GM18868 (cell line): ENCODE data around the gene MLXIP.
"Not testable (repeated sequence)": the region's sequence is repeated elsewhere in the genome, so short reads cannot be mapped to it uniquely, and the experiment has no call there.

Source experiments
- ATAC-seq: cut with Tn5 transposase; IDR thresholded peaks from one replicate; pipeline ENCODE4 v1.9.1; 2021; ENCODE audit warnings: mild to moderate bottlenecking, moderate library complexity; ENCODE audit not compliant: unreplicated experiment

The MLXIP gene

GRCh38 chr12:122094137-122094734 lies 15.7 kb downstream of the MLXIP start:
- ATAC-seq, result no peak

DNA sequence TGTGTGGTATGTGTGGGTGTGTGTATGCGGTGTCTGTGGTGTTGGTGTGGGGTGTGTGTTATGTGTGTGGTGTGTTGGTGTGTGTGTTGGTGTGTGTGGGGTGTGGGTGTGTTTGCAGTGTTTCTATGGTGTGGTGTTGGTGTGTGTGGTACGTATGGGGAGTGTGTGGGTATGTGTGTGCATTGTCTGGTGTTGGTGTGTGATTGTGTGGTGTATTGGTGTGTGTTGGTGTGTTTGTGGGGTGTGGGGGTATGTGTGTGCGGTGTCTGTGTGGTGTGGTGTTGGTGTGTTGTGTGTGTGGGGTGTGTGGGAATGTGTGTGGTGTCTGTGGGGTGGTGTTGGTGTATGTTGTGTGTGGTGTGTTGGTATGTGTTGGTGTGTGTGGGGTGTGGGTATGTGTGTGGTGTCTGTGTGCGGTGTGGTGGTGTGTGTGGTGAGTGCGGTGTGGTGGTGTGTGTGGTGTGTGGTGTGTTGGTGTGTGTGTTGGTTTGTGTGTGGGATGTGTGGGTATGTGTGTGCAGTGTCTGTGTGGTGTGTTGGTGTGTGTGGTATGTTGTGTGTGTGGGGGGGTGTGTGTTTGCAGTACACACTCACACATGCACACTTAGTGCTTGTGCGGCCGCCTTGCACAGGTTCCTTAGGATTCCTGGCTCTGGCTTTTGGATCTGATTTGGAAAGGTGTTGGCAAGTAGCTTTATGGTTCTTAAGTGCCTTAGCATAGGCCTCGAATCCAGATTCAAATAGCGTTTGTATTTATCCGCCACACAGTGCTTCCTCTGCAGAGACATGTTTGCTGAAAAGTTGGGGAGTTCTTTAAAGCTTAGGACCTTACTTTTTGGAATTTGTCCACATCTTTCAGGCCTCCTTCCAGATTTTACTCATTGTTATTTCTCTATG lies 16.4 kb downstream of the MLXIP start:
- no peak for ATAC-seq

- ATAC-seq, result no peak
These were observed 17.5 kb downstream of the MLXIP start for GRCh38 chr12:122096014-122096413.

DNA sequence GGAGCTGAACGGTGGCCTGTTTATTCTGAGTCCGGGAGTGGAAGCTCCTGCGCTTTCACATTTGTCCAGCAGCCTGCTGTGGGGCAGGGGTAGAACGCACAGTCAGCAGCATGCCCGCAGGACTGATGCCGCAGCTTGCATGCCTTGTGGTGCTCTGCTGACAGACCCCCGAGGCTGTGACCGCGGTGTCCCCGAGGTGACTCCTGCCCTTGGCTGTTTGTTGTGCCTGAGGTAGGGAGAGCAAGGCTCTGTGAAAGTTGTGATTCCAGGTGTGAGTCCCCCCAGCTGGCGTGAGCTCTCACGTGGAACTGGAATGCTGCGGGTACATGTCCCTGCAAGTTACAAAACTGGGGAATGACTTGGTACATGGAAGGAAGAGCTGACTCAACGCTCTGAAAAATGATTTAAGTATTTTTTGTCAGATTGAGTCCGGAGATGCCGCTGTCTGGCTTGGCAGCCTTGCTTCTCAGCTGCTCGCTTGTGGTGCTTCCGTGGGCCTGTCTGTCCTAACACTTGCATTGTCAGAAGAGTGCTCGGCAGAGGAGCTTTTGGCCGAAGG lies 18.1 kb downstream of the MLXIP start:
- ATAC-seq, result no peak

GRCh38 chr12:122097584-122097926 lies 19.0 kb downstream of the MLXIP start:
- ATAC-seq, result no peak

GRCh38 chr12:122097927-122098756 lies 19.6 kb downstream of the MLXIP start:
- no peak for ATAC-seq

- no peak for ATAC-seq
These were observed 20.8 kb downstream of the MLXIP start for GRCh38 chr12:122099280-122099749.

- no peak for ATAC-seq
These were observed 21.3 kb downstream of the MLXIP start for GRCh38 chr12:122099856-122100255.

DNA sequence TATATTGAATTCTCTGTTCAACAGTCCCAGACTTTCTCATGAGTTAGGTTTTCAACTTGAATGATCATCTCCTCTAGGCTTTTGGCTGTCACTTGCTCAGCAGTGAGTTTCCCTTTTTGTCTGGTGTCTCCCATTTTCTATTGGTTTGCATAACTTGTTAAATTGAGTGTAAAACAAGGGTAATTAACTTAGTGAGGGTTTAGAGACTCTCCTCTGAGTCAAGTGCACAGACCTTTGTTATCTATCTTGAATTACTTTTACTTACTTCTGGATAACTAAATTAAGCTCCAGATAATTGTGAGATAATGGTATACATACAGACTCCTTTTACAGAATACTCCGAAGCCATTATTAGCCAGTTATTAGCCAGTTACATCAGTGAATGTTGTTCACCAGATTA lies 22.0 kb downstream of the MLXIP start:
- ATAC-seq, result no peak

GRCh38 chr12:122102331-122102730 lies 23.8 kb downstream of the MLXIP start:
- ATAC-seq, result no peak

GRCh38 chr12:122104844-122105243 lies 26.3 kb downstream of the MLXIP start:
- no peak for ATAC-seq

GRCh38 chr12:122105496-122105895 lies 26.9 kb downstream of the MLXIP start:
- not testable (repeated sequence) for ATAC-seq

DNA sequence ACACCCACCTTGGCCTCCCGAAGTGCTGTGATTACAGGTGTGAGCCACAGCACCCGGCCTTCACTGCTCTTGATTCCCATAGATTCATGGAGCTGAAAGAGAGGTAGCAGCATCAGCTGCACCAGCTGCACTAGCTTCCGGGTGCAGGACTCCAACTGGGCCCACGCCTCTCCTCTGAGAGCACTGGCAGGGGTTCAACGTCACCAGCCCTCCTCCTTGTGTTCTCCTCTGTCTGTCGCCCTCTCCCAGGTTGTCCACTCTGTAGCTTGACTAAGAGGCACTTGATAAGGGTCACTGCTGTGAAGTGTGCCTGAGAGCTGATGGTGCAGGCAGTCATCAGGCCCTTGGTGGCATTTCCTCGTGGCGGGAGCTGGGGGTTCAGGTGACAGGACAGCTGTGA lies 28.3 kb downstream of the MLXIP start:
- no peak for ATAC-seq

DNA sequence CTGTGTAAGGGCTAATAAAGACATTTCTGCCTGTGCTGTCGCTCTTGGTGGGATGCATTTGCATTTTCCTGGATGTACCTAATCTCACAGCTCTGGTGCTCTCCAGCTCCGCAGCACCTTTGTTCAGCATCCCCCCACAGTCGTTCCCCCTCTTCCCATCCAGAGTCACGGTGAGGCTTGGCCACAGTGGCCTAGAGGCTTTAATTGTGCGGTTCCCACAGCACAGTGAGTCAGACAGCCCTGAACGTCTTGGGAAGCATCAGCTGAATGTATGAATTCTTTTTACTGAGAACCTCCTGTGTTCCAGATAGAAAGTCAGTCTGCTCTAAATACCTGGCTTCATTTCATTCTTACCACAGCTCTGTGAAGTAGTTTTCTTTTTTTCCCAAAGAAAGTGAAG lies 28.7 kb downstream of the MLXIP start:
- ATAC-seq, result no peak

GRCh38 chr12:122111089-122111641 lies 32.6 kb downstream of the MLXIP start:
- no peak for ATAC-seq

DNA sequence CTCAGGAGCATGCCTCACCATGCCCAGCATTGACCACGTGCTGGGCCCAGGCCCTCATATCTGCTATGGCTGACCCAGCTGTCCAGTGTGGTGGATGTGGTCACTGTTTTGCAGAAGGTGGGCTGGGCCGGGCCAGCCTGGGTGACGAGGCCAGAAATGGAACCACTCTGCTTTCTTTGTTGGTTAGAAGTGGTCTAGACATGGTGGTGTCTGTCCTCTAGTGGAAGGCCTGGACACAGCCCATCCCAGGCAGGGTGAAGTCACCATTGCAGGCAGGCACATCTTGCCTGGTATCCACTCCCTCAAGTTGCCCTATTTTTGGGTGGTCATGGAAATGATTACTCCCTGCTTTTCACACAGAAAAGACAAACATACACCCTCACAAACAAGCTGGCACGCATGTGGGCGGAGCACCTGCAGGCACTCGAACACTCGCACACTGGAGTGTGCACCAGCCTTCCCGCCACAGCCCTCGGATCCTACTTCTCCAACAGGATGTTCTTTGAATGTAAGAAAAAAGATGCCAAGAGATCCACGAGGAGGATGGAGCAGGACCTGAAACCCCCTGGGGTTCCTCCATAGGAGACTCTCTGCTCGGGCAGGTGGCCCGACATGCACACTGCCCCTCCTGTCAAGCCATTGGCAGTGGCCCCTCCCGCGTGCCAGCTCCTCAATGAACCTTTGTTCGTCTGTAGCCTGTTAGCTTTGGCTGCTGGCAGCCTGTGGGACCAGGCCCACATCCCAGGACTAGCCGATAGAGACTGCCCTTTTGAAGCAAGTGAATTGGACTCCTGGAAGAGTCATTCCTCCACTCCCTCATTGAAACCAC lies 38.4 kb downstream of the MLXIP start:
- no peak for ATAC-seq

GRCh38 chr12:122117979-122118378 lies 39.4 kb downstream of the MLXIP start:
- ATAC-seq, result no peak

DNA sequence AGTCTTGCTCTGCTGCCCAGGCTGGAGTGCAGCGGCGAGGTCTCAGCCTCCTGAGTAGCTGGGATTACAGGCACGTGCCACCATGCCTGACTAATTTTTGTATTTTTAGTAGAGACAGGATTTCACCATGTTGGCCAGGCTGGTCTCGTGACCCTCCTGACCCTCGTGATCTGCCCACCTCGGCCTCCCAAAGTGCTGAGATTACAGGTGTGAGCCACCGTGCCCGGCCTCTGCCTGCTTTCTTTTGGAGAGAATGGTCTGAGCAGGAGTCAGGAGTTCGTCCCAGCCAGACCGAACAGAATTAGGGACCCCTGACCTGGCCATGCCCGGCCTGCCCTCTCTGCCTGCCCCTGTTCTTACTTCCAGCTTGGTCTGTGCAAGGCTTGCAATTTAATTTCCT lies 42.8 kb downstream of the MLXIP start:
- not testable (repeated sequence) for ATAC-seq

- no peak for ATAC-seq
These were observed 43.2 kb downstream of the MLXIP start for GRCh38 chr12:122121745-122122144.
